Activated T-helper 1 cell treated with anti-CD3 and anti-CD28 coated beads, Interleukin-12 subunit alpha, Interleukin-12 subunit beta, Interleukin-2, Interleukin-4 antibody, amounts not matched to agents 30 ng/mL and 10 ng/mL and 1 ng/mL, durations not matched to agents 14 hours and 24 hours and 36 hours (primary cell): ENCODE measurements around the gene RHOH. TPM values are rescaled to one million over a fixed set of nuclear protein-coding genes. Genes with fewer than 3 reads are reported as not detected.
"Not testable (repeated sequence)": the region's sequence is repeated elsewhere in the genome, so short reads cannot be mapped to it uniquely, and the experiment has no call there.

Experiments used
- DNase-seq: peaks from one replicate; pipeline ENCODE4 v3.0.0; 2021; ENCODE audit warnings: low spot score
- H3K27ac Mint-ChIP-seq: one replicate; pipeline ENCODE4 v1.8.0; 2021; ENCODE audit warnings: mild to moderate bottlenecking, mixed read lengths
- H3K27me3 Mint-ChIP-seq: one replicate; pipeline ENCODE4 v1.8.0; 2022; ENCODE audit warnings: mild to moderate bottlenecking, moderate library complexity, mixed read lengths; ENCODE audit not compliant: insufficient read depth
- H3K36me3 Mint-ChIP-seq: one replicate; pipeline ENCODE4 v1.8.0; 2021; ENCODE audit warnings: low read depth, mixed read lengths
- H3K4me1 Mint-ChIP-seq: one replicate; pipeline ENCODE4 v1.8.0; 2021; ENCODE audit warnings: low read depth, mixed read lengths
- H3K4me3 Mint-ChIP-seq: one replicate; pipeline ENCODE4 v1.8.0; 2021; ENCODE audit warnings: mild to moderate bottlenecking, moderate library complexity, mixed read lengths
- H3K9me3 Mint-ChIP-seq: one replicate; pipeline ENCODE4 v1.8.0; 2021; ENCODE audit warnings: mixed read lengths
- intact Hi-C: fragments of 100-400 bp; cut with micrococcal nuclease; formaldehyde crosslinking; loops from one replicate; pipeline ENCODE4 v1.15.1; 2024
- total RNA-seq: library from RNA; stranded (reverse); gene quantifications from 2 replicates; pipeline ENCODE4 v1.2.3, GENCODE V29; 2022

RHOH gene
- total RNA-seq, 1 donor from 2014 or later, result 105 TPM

- H3K4me3 Mint-ChIP-seq, result no peak overlapping the region
- H3K36me3 Mint-ChIP-seq, result peaks cover 3% of the 10 kb centered on the region
- H3K27ac Mint-ChIP-seq, result no peak overlapping the region
- no peaks in the 10 kb centered on the region for H3K9me3 Mint-ChIP-seq
- peaks cover 56% of the 10 kb centered on the region for H3K4me1 Mint-ChIP-seq
- DNase-seq, result no peak
- no peaks in the 10 kb centered on the region for H3K27me3 Mint-ChIP-seq
- intact Hi-C loops, result no loop called here
Measured at GRCh38 chr4:40262077-40262528, 65.3 kb downstream of the RHOH start.

GRCh38 chr4:40262861-40263260 is 66.0 kb downstream of the RHOH start:
- intact Hi-C loops, result no loop called here
- H3K36me3 Mint-ChIP-seq, result peaks cover 3% of the 10 kb centered on the region
- H3K4me3 Mint-ChIP-seq, result no peak overlapping the region
- peaks cover 52% of the 10 kb centered on the region for H3K4me1 Mint-ChIP-seq
- DNase-seq, result no peak
- H3K9me3 Mint-ChIP-seq, result no peaks in the 10 kb centered on the region
- H3K27me3 Mint-ChIP-seq, result peaks cover 2% of the 10 kb centered on the region
- no peak overlapping the region for H3K27ac Mint-ChIP-seq

- no peak overlapping the region for H3K27ac Mint-ChIP-seq
- peaks cover 35% of the 10 kb centered on the region for H3K4me1 Mint-ChIP-seq
- intact Hi-C loops, result no loop called here
- H3K4me3 Mint-ChIP-seq, result no peak overlapping the region
- H3K27me3 Mint-ChIP-seq, result peaks cover 2% of the 10 kb centered on the region
- no peak for DNase-seq
- peaks cover under 1% of the 10 kb centered on the region for H3K36me3 Mint-ChIP-seq
- no peaks in the 10 kb centered on the region for H3K9me3 Mint-ChIP-seq
Measured at GRCh38 chr4:40264497-40264896, 67.7 kb downstream of the RHOH start.

GRCh38 chr4:40264995-40265909 is 68.4 kb downstream of the RHOH start:
- Mint-ChIP-seq H3K27me3 (peaks cover 2% of the 10 kb centered on the region), H3K9me3 (no peaks in the 10 kb centered on the region), H3K36me3 (no peaks in the 10 kb centered on the region), H3K4me3 (peak overlapping the region; percentile 15), H3K27ac (peak overlapping the region; percentile 61), H3K4me1 (peaks cover 33% of the 10 kb centered on the region)
- no peak for DNase-seq
- intact Hi-C loops, result loop anchor here (1.0 kb wide), 1 partner anchor 9 kb away; no protein-coding TSS in a partner anchor

- Mint-ChIP-seq H3K27me3 (peaks cover 2% of the 10 kb centered on the region), H3K9me3 (no peaks in the 10 kb centered on the region), H3K27ac (no peak overlapping the region), H3K4me3 (no peak overlapping the region), H3K4me1 (peaks cover 33% of the 10 kb centered on the region), H3K36me3 (no peaks in the 10 kb centered on the region)
- intact Hi-C loops, result loop anchor here (1.0 kb wide), 1 partner anchor 10 kb away; no protein-coding TSS in a partner anchor
- DNase-seq, result no peak
Measured at GRCh38 chr4:40265910-40266274, 69.1 kb downstream of the RHOH start.

GRCh38 chr4:40269133-40269532 is 72.3 kb downstream of the RHOH start:
- intact Hi-C loops, result no loop called here

GRCh38 chr4:40270609-40271008 is 73.8 kb downstream of the RHOH start:
- intact Hi-C loops, result no loop called here
- no peaks in the 10 kb centered on the region for H3K36me3 Mint-ChIP-seq
- H3K4me3 Mint-ChIP-seq, result no peak overlapping the region
- H3K27me3 Mint-ChIP-seq, result peaks cover 2% of the 10 kb centered on the region
- H3K27ac Mint-ChIP-seq, result no peak overlapping the region
- no peak for DNase-seq
- peaks cover 8% of the 10 kb centered on the region for H3K4me1 Mint-ChIP-seq
- no peaks in the 10 kb centered on the region for H3K9me3 Mint-ChIP-seq

More at GRCh38 chr4:40269133-40269532, 72.3 kb downstream of the RHOH start:
- DNase-seq, result no peak
- no peaks in the 10 kb centered on the region for H3K9me3 Mint-ChIP-seq
- H3K27me3 Mint-ChIP-seq, result peaks cover 2% of the 10 kb centered on the region
- H3K27ac Mint-ChIP-seq, result no peak overlapping the region
- H3K4me1 Mint-ChIP-seq, result peaks cover 23% of the 10 kb centered on the region
- no peaks in the 10 kb centered on the region for H3K36me3 Mint-ChIP-seq
- no peak overlapping the region for H3K4me3 Mint-ChIP-seq

- intact Hi-C loops, result no loop called here
- no peaks in the 10 kb centered on the region for H3K27me3 Mint-ChIP-seq
- H3K27ac Mint-ChIP-seq, result no peak overlapping the region
- H3K4me1 Mint-ChIP-seq, result no peaks in the 10 kb centered on the region
- no peak for DNase-seq
- no peak overlapping the region for H3K4me3 Mint-ChIP-seq
- no peaks in the 10 kb centered on the region for H3K36me3 Mint-ChIP-seq
- no peaks in the 10 kb centered on the region for H3K9me3 Mint-ChIP-seq
Measured at GRCh38 chr4:40275065-40275730, 78.4 kb downstream of the RHOH start.

GRCh38 chr4:40276546-40276945 is 79.7 kb downstream of the RHOH start:
- Mint-ChIP-seq H3K4me1 (peaks cover 12% of the 10 kb centered on the region), H3K36me3 (peaks cover 2% of the 10 kb centered on the region), H3K27ac (no peak overlapping the region), H3K4me3 (no peak overlapping the region), H3K9me3 (peaks cover 2% of the 10 kb centered on the region), H3K27me3 (no peaks in the 10 kb centered on the region)
- intact Hi-C loops, result no loop called here
- DNase-seq, result no peak

GRCh38 chr4:40280586-40280985 is 83.8 kb downstream of the RHOH start:
- Mint-ChIP-seq H3K27me3 (no peaks in the 10 kb centered on the region), H3K4me1 (peaks cover 44% of the 10 kb centered on the region), H3K36me3 (peaks cover 9% of the 10 kb centered on the region), H3K9me3 (peaks cover 12% of the 10 kb centered on the region), H3K4me3 (no peak overlapping the region), H3K27ac (peak overlapping the region; percentile 64)
- DNase-seq, result no peak
- intact Hi-C loops, result no loop called here

GRCh38 chr4:40281099-40281498 is 84.3 kb downstream of the RHOH start:
- DNase-seq, result no peak
- Mint-ChIP-seq H3K36me3 (peaks cover 11% of the 10 kb centered on the region), H3K4me1 (peaks cover 49% of the 10 kb centered on the region), H3K9me3 (peaks cover 12% of the 10 kb centered on the region), H3K4me3 (no peak overlapping the region), H3K27me3 (no peaks in the 10 kb centered on the region), H3K27ac (no peak overlapping the region)
- intact Hi-C loops, result no loop called here

- Mint-ChIP-seq H3K4me1 (peaks cover 52% of the 10 kb centered on the region), H3K36me3 (peaks cover 11% of the 10 kb centered on the region), H3K4me3 (no peak overlapping the region), H3K9me3 (peaks cover 12% of the 10 kb centered on the region), H3K27me3 (no peaks in the 10 kb centered on the region), H3K27ac (peak overlapping the region; percentile 73)
- intact Hi-C loops, result no loop called here
- DNase-seq, result no peak
Measured at GRCh38 chr4:40281913-40282312, 85.1 kb downstream of the RHOH start.

- H3K27me3 Mint-ChIP-seq, DNase-seq, H3K4me3 Mint-ChIP-seq, intact Hi-C loops: not testable (repeated sequence)
- Mint-ChIP-seq H3K27ac (peak overlapping the region; percentile 84), H3K4me1 (peaks cover 52% of the 10 kb centered on the region), H3K9me3 (peaks cover 12% of the 10 kb centered on the region), H3K36me3 (peaks cover 11% of the 10 kb centered on the region)
Measured at GRCh38 chr4:40282857-40283256, 86.0 kb downstream of the RHOH start.
